Mammary epithelial cell (primary cell): Measurements from ENCODE around the gene BBS9.

Experiments used
- EZH2 ChIP-seq: IDR thresholded peaks from 2 replicates; pipeline ENCODE4 v1.6.1; 2012; ENCODE audit warnings: low read length, inconsistent platforms, borderline replicate concordance
- TF ChIP-seq, protein P1 (sequence below), 2 donors: IDR thresholded peaks in 1 of 2; conservative IDR thresholded peaks in 1 of 2; 2 replicates each; pipeline ENCODE4 v1.5.1; 2011 to 2012; ENCODE audit warnings: inconsistent platforms in 2 of 2, low read length in 2 of 2, mild to moderate bottlenecking in 2 of 2, control low read depth in 1 of 2, low read depth in 1 of 2; ENCODE audit not compliant: insufficient read depth in 1 of 2; ENCODE audit errors: extremely low read depth in 1 of 2

DNA sequence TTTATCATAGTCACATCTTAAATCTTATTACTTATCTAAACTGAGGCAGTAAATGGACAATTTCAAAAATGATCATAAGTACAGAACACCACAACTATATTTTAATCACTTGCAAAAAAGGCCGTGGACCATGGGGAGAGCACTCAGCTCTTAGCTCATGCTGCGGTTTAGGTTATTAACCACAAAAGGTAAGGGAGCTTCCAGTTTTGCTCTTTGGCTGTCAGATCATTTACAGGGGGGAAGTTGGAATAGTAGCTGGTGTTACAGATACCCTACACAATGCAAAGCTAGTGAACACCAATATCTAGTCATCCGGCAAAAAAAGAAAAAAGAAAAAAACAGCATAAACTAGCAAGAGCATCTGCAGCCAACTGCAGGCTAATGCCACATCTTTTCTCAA is 147.0 kb downstream of the BBS9 start:
- TF ChIP-seq, protein P1, sequence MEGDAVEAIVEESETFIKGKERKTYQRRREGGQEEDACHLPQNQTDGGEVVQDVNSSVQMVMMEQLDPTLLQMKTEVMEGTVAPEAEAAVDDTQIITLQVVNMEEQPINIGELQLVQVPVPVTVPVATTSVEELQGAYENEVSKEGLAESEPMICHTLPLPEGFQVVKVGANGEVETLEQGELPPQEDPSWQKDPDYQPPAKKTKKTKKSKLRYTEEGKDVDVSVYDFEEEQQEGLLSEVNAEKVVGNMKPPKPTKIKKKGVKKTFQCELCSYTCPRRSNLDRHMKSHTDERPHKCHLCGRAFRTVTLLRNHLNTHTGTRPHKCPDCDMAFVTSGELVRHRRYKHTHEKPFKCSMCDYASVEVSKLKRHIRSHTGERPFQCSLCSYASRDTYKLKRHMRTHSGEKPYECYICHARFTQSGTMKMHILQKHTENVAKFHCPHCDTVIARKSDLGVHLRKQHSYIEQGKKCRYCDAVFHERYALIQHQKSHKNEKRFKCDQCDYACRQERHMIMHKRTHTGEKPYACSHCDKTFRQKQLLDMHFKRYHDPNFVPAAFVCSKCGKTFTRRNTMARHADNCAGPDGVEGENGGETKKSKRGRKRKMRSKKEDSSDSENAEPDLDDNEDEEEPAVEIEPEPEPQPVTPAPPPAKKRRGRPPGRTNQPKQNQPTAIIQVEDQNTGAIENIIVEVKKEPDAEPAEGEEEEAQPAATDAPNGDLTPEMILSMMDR (conservative IDR thresholded peaks at IDR 0.05 in 1 of 2, IDR thresholded peaks at IDR 0.05 in 1 of 2; ENCODE audit: extremely low read depth in 1 of 2, insufficient read depth in 1 of 2, low read depth in 1 of 2, low read length in 2 of 2) = no peak
- TF ChIP-seq EZH2 = no peak
